Liver (tissue), 9 donors: ENCODE data around the gene TNFRSF8. TPM values are rescaled to one million over a fixed set of nuclear protein-coding genes. Genes with fewer than 3 reads are reported as not detected.
A peak's percentile ranks its signal among the peaks of the same experiment; 100 is the strongest.

ENCODE experiments used
- DNase-seq: peaks from one replicate; pipeline ENCODE4 v3.0.0-alpha.2; 2017; ENCODE audit warnings: low spot score
- H3K27ac ChIP-seq, 2 donors: one replicate each; pipeline ENCODE4 v1.7.0; 2013; ENCODE audit warnings: inconsistent platforms in 2 of 2, low read length in 2 of 2, control low read depth in 1 of 2, low read depth in 1 of 2, mild to moderate bottlenecking in 1 of 2
- H3K27me3 ChIP-seq, 4 donors: one replicate each; pipeline versions ENCODE4 v1.6.1 to v1.7.0; 2013; ENCODE audit warnings: low read length in 3 of 4, inconsistent platforms in 1 of 4, mild to moderate bottlenecking in 1 of 4, moderate library complexity in 1 of 4; ENCODE audit not compliant: control insufficient read depth in 4 of 4, insufficient read depth in 4 of 4
- H3K36me3 ChIP-seq, 4 donors: one replicate each; pipeline versions ENCODE4 v1.6.1 to v1.7.0; 2013; ENCODE audit warnings: low read length in 3 of 4, mild to moderate bottlenecking in 3 of 4, low read depth in 1 of 4, moderate library complexity in 1 of 4; ENCODE audit not compliant: control insufficient read depth in 4 of 4, insufficient read depth in 3 of 4
- H3K4me1 ChIP-seq, 4 donors: one replicate each; pipeline versions ENCODE4 v1.6.1 to v1.7.0; 2013; ENCODE audit warnings: low read length in 3 of 4, mild to moderate bottlenecking in 3 of 4, moderate library complexity in 1 of 4; ENCODE audit not compliant: control insufficient read depth in 4 of 4, insufficient read depth in 4 of 4
- H3K4me3 ChIP-seq, 3 donors: one replicate each; pipeline versions ENCODE4 v1.6.1 to v1.7.0; 2013; ENCODE audit warnings: low read length in 3 of 3, control low read depth in 1 of 3, low read depth in 1 of 3, mild to moderate bottlenecking in 1 of 3
- H3K9ac ChIP-seq, 2 donors: one replicate each; pipeline ENCODE4 v1.7.0; 2013; ENCODE audit warnings: low read length in 2 of 2, mild to moderate bottlenecking in 2 of 2, moderate library complexity in 2 of 2, control low read depth in 1 of 2, low read depth in 1 of 2
- H3K9me3 ChIP-seq, 4 donors: one replicate each; pipeline versions ENCODE4 v1.6.1 to v1.7.0; 2013; ENCODE audit warnings: low read length in 3 of 4; ENCODE audit not compliant: control insufficient read depth in 4 of 4
- CTCF ChIP-seq: fragments of 150-350 bp; IDR thresholded peaks from 2 replicates; pipeline ENCODE4 v1.5.1; 2017; ENCODE audit warnings: improper control_type of control experiment, low read depth, low read length; ENCODE audit not compliant: missing input control
- GABPA ChIP-seq, 2 donors: IDR thresholded peaks in 1 of 2; conservative IDR thresholded peaks in 1 of 2; 2 replicates each; pipeline ENCODE4 v1.6.1; 2016; ENCODE audit warnings: antibody characterized with exemption in 2 of 2, mild to moderate bottlenecking in 1 of 2, moderate library complexity in 1 of 2
- RAD21 ChIP-seq, 2 donors: IDR thresholded peaks; 2 replicates each; pipeline ENCODE4 v1.6.1; 2016; ENCODE audit warnings: antibody characterized with exemption in 2 of 2, mild to moderate bottlenecking in 2 of 2
- REST ChIP-seq: IDR thresholded peaks from 2 replicates; pipeline ENCODE4 v1.6.1; 2016; ENCODE audit warnings: antibody characterized with exemption, mild to moderate bottlenecking
- SP1 ChIP-seq: IDR thresholded peaks from 2 replicates; pipeline ENCODE4 v1.6.1; 2018; ENCODE audit warnings: antibody characterized with exemption, mild to moderate bottlenecking
- whole genome bisulfite sequencing: extraction: QIAGEN DNeasy Blood & Tissue Kit; methylation state at CpG from one replicate; pipeline ENCODE4 v1.1.7; 2013; 5-methylcytosine and 5-hydroxymethylcytosine counted together
- polyA plus RNA-seq, 2 donors: library from polyadenylated mRNA; stranded (reverse) in 1 of 2; unstranded in 1 of 2; fragments of 200-250 nt in 1 of 2; fragments of >200 nt in 1 of 2; fragmentation: Nextera tagmentation in 1 of 2; extraction: Ambion mirVana in 1 of 2; gene quantifications; one replicate each; pipeline versions ENCODE4 v1.2.1 to v1.2.3, GENCODE V29; 2013 to 2015
- total RNA-seq, 2 donors: library from RNA; depleted of rRNA; stranded (reverse); fragments of >200 nt; gene quantifications; one replicate each; pipeline ENCODE4 v1.2.3, GENCODE V29; 2014
- donor health status: healthy.
- donor health status: healthy.
- donor health status: healthy.
- donor health status: healthy.
- donor health status: healthy.

Gene TNFRSF8
- total and polyA plus RNA-seq, 4 donors = 0.08 to 0.19 (median 0.12) TPM

DNA sequence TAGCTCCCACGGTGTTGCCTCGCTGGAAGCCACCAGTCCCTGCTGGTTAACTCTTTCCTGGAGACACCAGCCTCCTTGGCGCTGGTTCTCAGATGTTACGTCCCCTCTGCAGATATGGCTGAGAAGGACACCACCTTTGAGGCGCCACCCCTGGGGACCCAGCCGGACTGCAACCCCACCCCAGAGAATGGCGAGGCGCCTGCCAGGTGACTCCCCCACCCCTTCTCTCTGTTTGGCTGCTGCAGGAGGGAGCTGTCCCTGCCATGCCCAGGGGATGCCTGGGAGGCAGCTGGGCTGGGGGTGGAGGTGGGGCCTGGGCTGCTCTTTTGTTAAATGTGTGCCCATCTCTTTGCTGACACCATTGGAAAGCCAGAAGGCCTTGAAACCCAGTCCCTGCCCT, 60.1 kb downstream of the TNFRSF8 start:
- 66% methylated on average over 8 of the region's 8 CpGs for WGBS

DNA sequence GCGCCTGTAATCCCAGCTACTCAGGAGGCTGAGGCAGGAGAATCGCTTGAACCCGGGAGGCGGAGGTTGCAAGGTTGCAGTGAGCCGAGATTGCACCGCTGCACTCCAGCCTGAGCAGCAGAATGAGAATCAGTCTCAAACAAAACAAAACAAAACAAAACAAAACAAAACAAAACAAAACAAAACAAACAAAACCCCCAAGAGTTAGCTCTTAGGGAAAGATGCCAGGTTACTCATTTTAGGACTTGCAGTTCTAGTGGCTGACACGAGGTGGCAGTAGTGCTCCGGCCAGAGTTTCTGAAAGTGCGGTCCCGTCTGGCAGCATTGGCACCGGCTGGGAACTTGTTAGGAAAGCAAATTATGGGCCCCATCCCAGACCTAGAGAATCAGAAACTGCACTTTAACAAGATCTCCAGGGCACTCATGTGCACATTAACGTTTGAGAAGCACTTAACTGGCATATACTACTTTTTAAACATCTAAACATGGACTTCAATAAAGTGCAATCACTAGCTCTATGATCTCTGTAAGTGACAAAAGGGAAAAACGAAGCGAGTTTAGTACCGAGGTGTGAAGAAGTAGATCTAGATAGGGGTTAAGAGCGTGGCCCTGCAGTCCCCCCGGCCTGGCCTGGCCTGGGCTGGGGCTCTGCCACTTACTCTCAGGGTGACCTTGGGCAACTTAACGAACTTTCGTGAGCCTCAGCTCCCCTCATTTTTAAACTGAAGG, 61.8 kb downstream of the TNFRSF8 start:
- Histone ChIP-seq H3K4me1 (peaks cover 0 to 8% (median 4%) of the 10 kb centered on the region in 4 donors), H3K4me3 (no peak overlapping the region), H3K9ac (no peak overlapping the region), H3K27me3 (no peaks in the 10 kb centered on the region), H3K27ac (no peak overlapping the region), H3K9me3 (no peaks in the 10 kb centered on the region), H3K36me3 (no peaks in the 10 kb centered on the region)
- no peak for TF ChIP-seq REST
- TF ChIP-seq RAD21 (IDR thresholded peaks at IDR 0.05) = peak; percentile 98 to 99
- peak; percentile 98 for TF ChIP-seq CTCF
- DNase-seq = peak; percentile 81
- WGBS = 47% methylated on average over 19 of the region's 19 CpGs

More for the DNA sequence above, 60.1 kb downstream of the TNFRSF8 start:
- no peak overlapping the region for H3K9ac ChIP-seq
- H3K36me3 ChIP-seq = no peaks in the 10 kb centered on the region
- H3K27ac ChIP-seq = no peak overlapping the region
- peaks cover 0 to 8% (median 4%) of the 10 kb centered on the region in 4 donors for H3K4me1 ChIP-seq
- H3K9me3 ChIP-seq = no peaks in the 10 kb centered on the region
- no peak for TF ChIP-seq SP1
- TF ChIP-seq GABPA (IDR thresholded peaks at IDR 0.05 in 1 of 2, conservative IDR thresholded peaks at IDR 0.05 in 1 of 2) = no peak
- TF ChIP-seq CTCF = no peak
- DNase-seq = no peak
- H3K4me3 ChIP-seq = no peak overlapping the region
- H3K27me3 ChIP-seq = no peaks in the 10 kb centered on the region
